ENCODE data around the gene HOXA9.

Gene HOXA9

GRCh38 chr7:27126596-27127327 is 38.6 kb downstream of the HOXA9 start:
- no peak for DNase-seq (ENCODE audit: low read depth)

GRCh38 chr7:27125986-27126394 is 39.3 kb downstream of the HOXA9 start:
- no peak for DNase-seq (ENCODE audit: low read depth)

- no peak for DNase-seq (ENCODE audit: low read depth)
These were observed 40.2 kb downstream of the HOXA9 start for GRCh38 chr7:27124902-27125689.

GRCh38 chr7:27124096-27124901 is 41.0 kb downstream of the HOXA9 start:
- DNase-seq (ENCODE audit: low read depth), result no peak

GRCh38 chr7:27123477-27124053 is 41.8 kb downstream of the HOXA9 start:
- DNase-seq (ENCODE audit: low read depth), result no peak

- DNase-seq (ENCODE audit: low read depth), result no peak
These were observed 42.3 kb downstream of the HOXA9 start for GRCh38 chr7:27123007-27123476.

GRCh38 chr7:27122077-27122910 is 43.0 kb downstream of the HOXA9 start:
- no peak for DNase-seq (ENCODE audit: low read depth)

GRCh38 chr7:27121684-27122076 is 43.7 kb downstream of the HOXA9 start:
- no peak for DNase-seq (ENCODE audit: low read depth)

- no peak for DNase-seq (ENCODE audit: low read depth)
These were observed 45.9 kb downstream of the HOXA9 start for GRCh38 chr7:27119412-27119911.

- DNase-seq (ENCODE audit: low read depth), result no peak
These were observed 46.8 kb downstream of the HOXA9 start for GRCh38 chr7:27118580-27118979.

GRCh38 chr7:27117887-27118491 is 47.3 kb downstream of the HOXA9 start:
- no peak for DNase-seq (ENCODE audit: low read depth)

- no peak for DNase-seq (ENCODE audit: low read depth)
These were observed 48.1 kb downstream of the HOXA9 start for GRCh38 chr7:27116962-27117886.

- DNase-seq (ENCODE audit: low read depth), result no peak
These were observed 49.0 kb downstream of the HOXA9 start for GRCh38 chr7:27116031-27116961.

- DNase-seq (ENCODE audit: low read depth), result no peak
These were observed 49.9 kb downstream of the HOXA9 start for GRCh38 chr7:27115221-27116026.

GRCh38 chr7:27114881-27115220 is 50.5 kb downstream of the HOXA9 start:
- DNase-seq (ENCODE audit: low read depth), result no peak

GRCh38 chr7:27113991-27114769 is 51.2 kb downstream of the HOXA9 start:
- no peak for DNase-seq (ENCODE audit: low read depth)
